Keratinocyte (primary cell): Measurements from ENCODE around the gene MAD2L2.

Experiments
- EZH2 ChIP-seq: IDR thresholded peaks from one replicate; pipeline ENCODE4 v1.6.1; 2012; ENCODE audit warnings: inconsistent platforms, mild to moderate bottlenecking, low read length, moderate library complexity
- TF ChIP-seq, protein P1 (sequence below), 3 experiments: IDR thresholded peaks in 1 of 3; conservative IDR thresholded peaks in 1 of 3; optimal IDR thresholded peaks in 1 of 3; 2 replicates in 2 of 3; 3 replicates in 1 of 3; pipeline versions ENCODE3 to v1.5.1; 2011; ENCODE audit warnings: low read length in 3 of 3, mild to moderate bottlenecking in 3 of 3, moderate library complexity in 2 of 3, control low read depth in 1 of 3, inconsistent platforms in 1 of 3; ENCODE audit not compliant: insufficient read depth in 2 of 3; ENCODE audit errors: extremely low read depth in 1 of 3

DNA sequence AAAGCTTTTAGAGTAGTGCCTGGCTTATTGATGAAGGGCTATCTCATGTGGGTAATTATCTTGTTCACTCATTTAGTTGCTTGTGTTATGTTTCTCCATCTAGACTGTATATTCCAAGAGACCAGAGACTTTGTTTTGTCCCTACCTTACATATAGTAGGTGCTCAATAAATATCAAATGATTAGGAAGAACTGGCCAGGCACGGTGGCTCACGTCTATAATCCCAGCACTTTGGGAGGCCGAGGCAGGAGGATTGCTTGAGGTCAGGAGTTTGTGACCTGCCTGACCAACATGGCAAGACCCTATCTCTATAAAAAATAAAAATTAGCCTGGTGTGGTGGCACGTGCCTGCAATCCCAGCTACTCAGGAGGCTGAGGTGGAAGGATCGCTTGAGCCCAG is 35.7 kb downstream of the MAD2L2 start:
- TF ChIP-seq, protein P1, sequence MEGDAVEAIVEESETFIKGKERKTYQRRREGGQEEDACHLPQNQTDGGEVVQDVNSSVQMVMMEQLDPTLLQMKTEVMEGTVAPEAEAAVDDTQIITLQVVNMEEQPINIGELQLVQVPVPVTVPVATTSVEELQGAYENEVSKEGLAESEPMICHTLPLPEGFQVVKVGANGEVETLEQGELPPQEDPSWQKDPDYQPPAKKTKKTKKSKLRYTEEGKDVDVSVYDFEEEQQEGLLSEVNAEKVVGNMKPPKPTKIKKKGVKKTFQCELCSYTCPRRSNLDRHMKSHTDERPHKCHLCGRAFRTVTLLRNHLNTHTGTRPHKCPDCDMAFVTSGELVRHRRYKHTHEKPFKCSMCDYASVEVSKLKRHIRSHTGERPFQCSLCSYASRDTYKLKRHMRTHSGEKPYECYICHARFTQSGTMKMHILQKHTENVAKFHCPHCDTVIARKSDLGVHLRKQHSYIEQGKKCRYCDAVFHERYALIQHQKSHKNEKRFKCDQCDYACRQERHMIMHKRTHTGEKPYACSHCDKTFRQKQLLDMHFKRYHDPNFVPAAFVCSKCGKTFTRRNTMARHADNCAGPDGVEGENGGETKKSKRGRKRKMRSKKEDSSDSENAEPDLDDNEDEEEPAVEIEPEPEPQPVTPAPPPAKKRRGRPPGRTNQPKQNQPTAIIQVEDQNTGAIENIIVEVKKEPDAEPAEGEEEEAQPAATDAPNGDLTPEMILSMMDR (optimal IDR thresholded peaks at IDR 0.05 in 1 of 3, IDR thresholded peaks at IDR 0.05 in 1 of 3, conservative IDR thresholded peaks at IDR 0.05 in 1 of 3; ENCODE audit: extremely low read depth in 1 of 3, insufficient read depth in 2 of 3, low read length in 3 of 3) = no peak
- TF ChIP-seq EZH2 = no peak
